Right ventricle myocardium superior (tissue), 1 donor: ENCODE results near the gene CCDC191. TPM values are rescaled to one million over a fixed set of nuclear protein-coding genes. Genes with fewer than 3 reads are reported as not detected.

ENCODE experiments used
- ATAC-seq: fragments of 200-7000 bp; cut with Tn5 transposase; one replicate; pipeline ENCODE4 v1.9.1; 2020; ENCODE audit warnings: mild to moderate bottlenecking; ENCODE audit not compliant: poor library complexity
- DNase-seq: peaks from one replicate; pipeline ENCODE4 v3.0.0-alpha.2; 2020
- intact Hi-C: fragments of 100-400 bp; cut with DNase I; formaldehyde crosslinking; loops from one replicate; pipeline ENCODE4 v1.11.2; 2022
- total RNA-seq: library from RNA; stranded (reverse); fragmentation: NEBNext Ultra II Directional; extraction: Animal tissue kit (Norgen Biotek cat#: 25700); gene quantifications from one replicate; pipeline ENCODE4 v1.2.1, GENCODE V29; 2021
- donor health status: DM: no; HTN: yes; CAD: no; lungs with severe emphysema.

The CCDC191 gene
- total RNA-seq, 1 donor from 2014 or later: 1.1 TPM

DNA sequence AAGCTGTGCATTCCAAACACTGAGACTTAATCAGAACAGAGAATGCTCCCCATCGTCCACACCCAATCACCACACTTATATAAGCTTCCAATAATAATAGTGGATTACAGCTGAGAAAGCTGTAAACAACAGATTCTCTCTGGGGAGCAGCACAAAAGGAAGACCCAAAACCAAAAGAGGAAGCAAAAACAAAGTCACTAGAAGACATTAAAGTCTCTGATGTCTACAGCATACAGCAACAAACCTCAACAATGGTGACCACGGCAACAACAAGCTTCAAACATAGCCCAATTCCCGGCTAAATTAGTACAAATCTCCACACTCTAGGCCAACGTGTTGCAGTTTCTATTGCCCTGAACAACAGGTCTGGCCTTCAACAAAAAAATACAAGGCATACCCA is 70.8 kb downstream of the CCDC191 start:
- intact Hi-C loops: no loop called here
- ATAC-seq: no peak
- DNase-seq: no peak

DNA sequence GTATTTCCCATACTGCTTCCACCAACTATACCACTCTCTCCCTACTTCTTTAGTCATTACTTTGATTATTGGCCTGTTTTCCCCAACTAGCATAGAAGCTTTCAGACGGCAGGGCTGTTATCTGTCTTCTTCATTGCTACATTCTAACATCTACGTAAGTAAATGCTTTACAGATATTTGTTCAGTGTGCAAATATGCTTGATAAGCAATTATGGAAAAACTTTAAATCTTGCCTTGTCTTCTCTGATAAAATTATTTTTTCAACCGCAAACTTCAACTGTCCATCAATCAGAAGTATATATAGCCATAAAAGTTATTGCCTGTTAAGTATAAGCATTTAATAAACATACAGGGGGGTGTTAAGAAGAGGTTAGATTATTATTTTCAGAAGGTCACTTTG is 72.8 kb downstream of the CCDC191 start:
- DNase-seq: no peak
- intact Hi-C loops: no loop called here
- ATAC-seq: no peak

DNA sequence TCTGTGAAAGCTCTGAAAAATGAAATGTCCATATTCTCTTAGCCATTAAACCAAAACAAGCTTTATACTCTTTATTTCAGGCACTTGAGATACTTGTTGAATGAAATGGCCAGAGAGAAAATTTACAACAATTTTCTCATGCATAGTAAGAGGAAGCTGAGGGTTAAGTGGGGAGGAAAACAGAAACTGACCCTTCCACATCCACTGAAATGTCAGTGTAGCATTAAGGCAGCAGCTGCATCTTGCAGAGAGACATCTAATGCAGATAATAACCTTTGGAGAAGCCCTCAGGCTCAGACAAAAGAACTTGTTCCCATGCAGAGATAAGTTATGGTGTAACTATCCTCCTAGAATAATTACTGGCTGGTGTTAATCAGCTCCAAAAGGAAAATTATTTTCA is 74.5 kb downstream of the CCDC191 start:
- DNase-seq: no peak
- no peak for ATAC-seq
- intact Hi-C loops: no loop called here

DNA sequence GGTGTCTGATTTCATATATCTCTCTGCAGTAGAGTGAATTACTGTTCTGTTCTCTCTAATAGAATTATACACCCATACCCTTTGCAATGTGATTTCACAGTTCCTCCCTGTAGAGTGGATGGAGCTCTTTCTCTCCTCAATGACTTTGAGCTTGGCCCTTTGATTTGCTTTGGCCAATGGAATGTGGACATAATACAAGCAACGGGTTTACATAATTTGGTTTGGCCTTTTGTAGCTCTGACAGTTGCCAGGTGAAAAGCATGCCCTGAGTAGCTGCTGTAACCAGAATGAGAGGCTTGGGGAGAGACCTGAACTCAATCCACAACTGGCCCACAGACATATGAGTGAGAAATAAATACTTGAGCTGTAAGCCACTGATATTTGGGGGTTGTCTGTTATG is 76.4 kb downstream of the CCDC191 start:
- DNase-seq: no peak
- no peak for ATAC-seq
- intact Hi-C loops: no loop called here

DNA sequence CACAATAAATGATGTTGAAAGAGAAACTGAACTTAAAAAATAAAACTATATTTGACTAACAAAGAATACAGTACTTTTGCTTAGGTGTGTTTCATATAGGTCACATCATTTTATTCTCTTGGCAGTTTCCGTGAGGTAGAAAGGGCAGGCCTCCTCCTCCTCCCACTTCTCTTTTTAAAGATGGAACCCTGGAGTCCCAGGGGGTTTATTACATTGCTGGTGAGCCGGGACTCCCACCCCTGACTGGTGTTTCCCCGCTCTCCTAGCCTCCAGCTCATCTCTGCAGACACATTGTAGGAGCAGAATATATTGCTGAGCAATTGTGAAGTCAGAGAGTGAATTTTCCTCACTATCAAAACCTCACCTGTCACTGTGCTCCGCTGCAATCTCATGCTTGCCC is 78.5 kb downstream of the CCDC191 start:
- ATAC-seq (no peak), DNase-seq (no peak)
- intact Hi-C loops: no loop called here

DNA sequence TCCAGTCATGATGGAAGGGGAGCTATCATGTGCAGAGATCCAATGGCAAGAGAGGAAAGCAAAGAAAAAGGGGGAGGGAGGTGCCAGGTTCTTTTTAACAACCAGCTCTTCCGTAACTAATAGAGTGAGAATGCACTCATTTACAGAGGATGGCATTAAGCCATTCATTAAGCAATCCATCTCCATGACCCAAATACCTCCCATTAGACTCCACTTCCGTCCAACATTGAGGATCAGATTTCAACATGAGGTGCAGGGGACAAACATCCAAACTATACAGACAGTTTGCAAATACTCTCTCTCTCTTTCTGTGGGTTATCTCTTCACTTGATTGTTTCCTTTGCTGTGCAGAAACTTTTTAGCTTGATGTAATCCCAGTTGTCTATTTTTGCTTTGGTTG is 87.3 kb downstream of the CCDC191 start:
- ATAC-seq (peak; percentile 73), DNase-seq (no peak)
- intact Hi-C loops: no loop called here

DNA sequence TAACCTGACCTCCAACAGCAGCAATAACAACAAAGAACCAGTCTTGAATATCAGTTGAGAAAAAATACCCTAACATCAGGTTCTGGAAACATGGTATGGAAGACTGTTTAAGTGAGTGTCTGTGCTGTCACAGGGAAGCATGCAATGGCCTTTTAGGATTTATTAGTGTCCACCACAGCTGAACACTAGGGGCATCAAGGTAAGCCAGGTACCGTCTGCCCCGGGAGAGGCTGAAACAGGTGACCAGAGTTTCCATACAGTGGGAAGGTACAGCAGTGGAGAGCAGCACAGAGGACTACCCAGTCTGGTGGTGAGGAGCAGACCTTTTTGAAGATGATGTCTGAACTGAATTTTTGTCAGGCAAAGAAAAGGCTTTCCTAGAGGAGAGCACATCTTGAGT is 90.2 kb downstream of the CCDC191 start:
- DNase-seq (no peak), ATAC-seq (no peak)
- intact Hi-C loops: no loop called here

DNA sequence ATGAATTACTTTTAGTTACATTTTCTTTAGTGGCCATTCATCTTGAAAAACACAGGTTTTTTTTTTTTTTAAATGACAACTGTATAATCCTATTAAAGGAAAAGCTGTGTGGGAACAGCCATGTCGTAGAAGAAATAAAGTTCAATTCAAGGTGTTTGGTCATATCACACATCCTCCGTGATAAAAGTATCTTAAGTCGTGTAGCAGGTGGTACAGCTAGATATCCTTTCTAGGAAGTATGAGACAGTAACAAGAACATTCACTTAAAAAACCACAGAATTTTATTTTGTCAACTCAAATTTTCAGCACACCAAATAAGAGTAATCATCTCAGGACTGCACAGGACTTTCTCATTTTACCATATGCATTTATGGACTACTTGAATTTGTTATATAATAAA is 92.4 kb downstream of the CCDC191 start:
- intact Hi-C loops: no loop called here
- ATAC-seq: no peak

DNA sequence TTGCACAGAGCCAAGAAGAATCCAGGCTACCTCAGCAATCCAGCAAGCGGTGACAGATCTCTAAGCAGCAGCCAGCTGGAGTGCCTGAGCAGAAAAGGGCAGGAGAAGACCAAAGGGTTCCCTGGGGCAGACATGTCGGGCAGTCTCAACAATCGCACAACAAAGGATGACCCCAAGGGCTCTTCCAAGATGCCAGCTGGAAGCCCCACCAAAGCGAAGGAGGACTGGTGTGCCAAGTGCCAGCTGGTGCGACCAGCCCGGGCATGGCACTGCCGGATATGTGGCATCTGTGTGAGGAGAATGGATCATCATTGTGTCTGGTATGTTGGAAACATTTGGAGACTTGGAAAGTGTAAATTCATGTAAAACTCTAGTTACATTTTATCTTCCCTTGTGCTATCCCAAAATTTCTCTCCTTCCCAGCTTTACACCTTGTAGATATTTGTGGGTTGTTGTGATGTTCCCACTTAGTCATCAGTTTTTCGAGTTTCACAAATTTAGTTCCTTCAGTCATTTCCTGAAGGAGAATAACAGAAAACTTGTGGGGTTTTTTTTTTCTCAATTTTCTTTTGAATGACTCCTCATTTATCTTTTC is 102.1 kb downstream of the CCDC191 start:
- DNase-seq: no peak
- no peak for ATAC-seq
- intact Hi-C loops: no loop called here

More for the DNA sequence above, 92.4 kb downstream of the CCDC191 start:
- DNase-seq: no peak

DNA sequence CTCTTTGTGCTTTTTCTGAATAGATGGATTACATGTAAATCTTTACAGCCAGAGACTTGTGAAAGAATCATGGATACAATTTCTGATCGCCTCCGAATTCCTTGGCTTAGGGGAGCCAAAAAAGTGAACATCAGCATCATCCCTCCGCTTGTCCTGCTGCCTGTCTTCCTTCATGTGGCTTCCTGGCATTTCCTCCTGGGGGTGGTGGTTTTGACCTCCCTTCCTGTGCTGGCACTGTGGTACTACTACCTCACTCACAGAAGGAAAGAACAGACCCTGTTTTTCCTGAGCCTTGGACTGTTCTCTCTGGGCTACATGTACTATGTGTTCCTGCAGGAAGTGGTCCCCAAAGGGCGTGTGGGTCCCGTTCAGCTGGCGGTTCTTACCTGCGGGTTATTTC is 102.6 kb downstream of the CCDC191 start:
- ATAC-seq (no peak), DNase-seq (no peak)
- intact Hi-C loops: no loop called here

DNA sequence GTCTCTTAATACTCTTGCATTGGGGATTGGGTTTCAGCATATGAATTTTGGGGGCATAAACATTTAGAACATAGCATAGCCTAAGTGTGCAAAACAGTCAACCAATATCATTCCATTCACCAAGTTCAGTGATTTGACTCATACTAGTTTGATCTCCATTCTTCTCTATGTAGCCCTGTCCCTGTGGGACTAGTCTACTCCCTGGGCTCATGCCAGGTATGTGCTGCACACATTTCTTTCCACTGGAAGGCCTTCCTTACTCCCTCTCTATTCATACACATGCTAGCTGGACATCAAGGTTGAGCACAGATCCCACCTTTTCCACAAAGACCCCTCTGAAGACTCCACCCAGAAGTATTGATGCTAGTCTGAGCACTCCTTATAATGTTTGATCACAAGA is 103.4 kb downstream of the CCDC191 start:
- DNase-seq (no peak), ATAC-seq (no peak)
- intact Hi-C loops: no loop called here

DNA sequence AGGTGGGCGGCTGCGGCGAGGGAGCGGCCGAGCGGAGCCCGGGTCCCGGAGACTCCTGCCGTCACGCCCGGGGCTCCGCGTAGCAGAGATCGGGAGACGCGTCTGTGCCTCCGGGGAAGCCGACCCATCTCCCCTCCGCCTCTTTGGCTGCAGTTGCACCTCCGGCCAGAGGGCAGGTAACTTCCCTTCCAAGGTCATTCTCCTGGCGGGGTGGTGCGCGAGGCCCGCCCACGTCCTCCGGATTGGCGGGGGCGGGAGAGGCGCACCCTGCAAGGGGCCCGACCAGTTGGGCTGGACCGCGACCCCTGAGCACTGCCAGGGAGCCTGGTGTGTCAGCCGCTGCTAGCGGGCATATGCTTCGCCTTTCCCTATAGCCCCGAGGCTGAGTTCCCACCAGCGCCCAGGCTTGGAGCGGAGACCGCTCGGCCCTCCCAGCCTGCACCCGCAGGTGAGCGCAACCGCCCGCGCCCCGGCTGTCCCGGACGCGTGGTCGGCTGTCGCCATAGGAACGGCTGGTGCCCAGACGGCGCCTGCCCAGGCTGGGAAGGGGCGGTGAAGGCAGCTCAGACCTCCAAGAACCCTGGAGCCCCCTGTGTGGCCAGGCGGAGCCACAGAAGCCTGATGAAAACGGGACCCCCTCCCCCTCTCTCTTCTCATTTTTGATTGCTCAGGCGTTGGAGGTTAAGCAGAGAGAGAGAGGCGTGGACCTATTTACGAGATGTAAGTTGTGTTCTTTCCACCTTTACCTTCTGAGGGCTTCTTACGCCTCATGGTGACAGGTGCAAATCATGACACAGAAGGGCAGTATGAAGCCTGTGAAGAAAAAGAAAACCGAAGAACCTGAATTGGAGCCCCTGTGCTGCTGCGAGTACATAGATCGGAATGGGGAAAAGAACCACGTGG is 108.1 kb downstream of the CCDC191 start:
- ATAC-seq (peak; percentile 55), DNase-seq (no peak)
- intact Hi-C loops: loop anchor here (10.0 kb wide), 1 partner anchor 107 kb away; the partner anchor contains the start of genes CCDC191 and QTRT2

DNA sequence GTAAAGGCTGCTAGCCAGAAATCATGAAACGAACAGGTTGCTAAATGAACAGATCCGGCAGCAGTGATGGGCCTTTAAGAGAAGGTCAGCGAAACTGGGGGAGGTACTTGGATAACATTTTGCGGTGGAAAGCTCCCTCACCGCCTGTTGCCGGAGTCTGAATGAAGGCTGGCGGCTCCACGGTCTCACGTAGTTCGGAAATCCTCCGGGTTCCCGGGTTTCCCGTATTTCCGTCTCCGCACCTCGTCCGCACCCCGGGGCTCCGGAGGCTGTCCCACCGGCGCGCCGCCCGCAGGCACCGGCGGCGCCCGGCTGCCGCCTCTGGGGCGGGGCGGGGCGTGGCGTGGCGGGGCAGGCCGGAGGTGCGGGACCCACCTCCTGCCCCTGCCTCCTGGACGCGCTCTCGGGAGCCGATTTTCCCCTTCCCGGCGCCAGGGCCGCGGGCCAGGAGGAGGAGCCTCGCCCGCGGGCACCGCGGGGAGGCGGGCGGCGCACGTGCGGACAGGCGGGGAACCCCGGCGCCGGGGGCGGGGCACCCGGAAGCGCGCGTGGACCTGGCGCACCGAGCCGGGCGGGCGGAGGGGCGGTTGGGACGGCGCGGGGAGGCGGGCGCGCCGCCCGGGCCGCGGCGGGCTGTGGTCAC is 108.8 kb downstream of the CCDC191 start, which contains the start of gene ZDHHC23:
Gene ZDHHC23 (plus strand): TSS at position 642 of the 643 bp plus-strand sequence. CDS start 790 bp downstream, outside the sequence.
- peak; percentile 94 for ATAC-seq
- intact Hi-C loops: loop anchor here (10.0 kb wide), 1 partner anchor 107 kb away; the partner anchor contains the start of genes CCDC191 and QTRT2

DNA sequence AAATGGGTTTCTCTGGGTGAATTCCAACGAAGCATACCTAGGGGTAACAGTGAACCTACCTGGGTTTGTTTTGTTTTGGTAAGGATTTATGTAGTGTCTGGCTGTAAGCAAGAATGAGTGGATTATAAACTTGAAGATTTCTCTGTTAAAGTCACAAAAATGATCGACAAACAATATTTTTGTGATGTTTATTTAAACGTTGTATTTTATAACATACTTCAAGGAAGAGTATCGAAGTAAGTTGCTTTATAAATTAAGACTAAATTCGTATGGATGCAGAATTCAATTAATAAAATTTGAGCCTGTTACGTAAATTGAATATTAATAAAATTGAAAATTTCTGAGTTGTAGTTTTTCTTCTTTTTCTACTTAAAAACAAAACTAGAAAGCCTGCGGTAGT is 109.5 kb downstream of the CCDC191 start:
- no peak for DNase-seq
- ATAC-seq: no peak
- intact Hi-C loops: loop anchor here (10.0 kb wide), 1 partner anchor 108 kb away; the partner anchor contains the start of genes CCDC191 and QTRT2

More for the DNA sequence above, 108.8 kb downstream of the CCDC191 start, which contains the start of gene ZDHHC23:
- peak; percentile 84 for DNase-seq

DNA sequence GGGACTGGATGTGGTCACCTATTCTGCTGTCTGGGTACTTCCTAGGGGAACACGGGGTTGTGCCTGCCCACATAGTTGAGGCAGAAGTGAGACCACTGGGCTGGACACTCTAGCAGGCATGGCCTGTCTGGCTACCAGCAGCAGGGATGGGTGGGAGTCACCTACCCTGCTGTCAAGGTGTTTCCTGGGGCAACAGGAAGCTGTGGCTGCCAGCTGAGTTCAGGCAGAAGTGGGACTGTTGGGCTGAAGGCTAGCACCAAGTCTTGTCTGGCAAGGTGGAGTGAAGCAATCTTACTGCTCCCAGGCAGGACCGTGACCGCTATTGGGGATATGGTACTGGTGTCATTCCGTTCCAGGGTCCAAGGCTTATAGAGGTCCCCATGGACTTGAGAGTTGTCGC is 128.8 kb downstream of the CCDC191 start:
- intact Hi-C loops: no loop called here
- DNase-seq (no peak), ATAC-seq (no peak)

DNA sequence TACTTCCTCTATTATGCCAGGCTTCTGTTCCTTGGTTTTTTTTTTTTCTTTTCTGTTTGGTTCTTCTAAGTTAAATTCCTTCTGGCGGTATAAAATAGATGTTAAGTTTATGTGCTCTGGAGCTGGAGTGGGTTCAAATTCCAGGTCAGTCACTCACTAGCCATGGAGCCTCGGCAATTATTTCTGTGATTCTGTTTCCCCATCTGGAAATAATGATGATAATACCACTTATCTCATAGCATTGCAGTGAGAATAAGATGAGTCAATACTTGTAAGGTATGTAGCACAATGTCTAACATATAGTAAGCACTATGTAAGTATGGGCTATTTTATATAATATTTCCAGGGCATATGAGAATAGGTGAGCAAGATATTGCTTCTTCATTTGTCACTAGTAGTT is 141.7 kb downstream of the CCDC191 start:
- ATAC-seq (no peak), DNase-seq (no peak)
- intact Hi-C loops: no loop called here
